HG03064 (cell line): ENCODE measurements around the gene DEDD2.

Source experiments
- ATAC-seq: cut with Tn5 transposase; IDR thresholded peaks from one replicate; pipeline ENCODE4 v1.9.1; 2021; ENCODE audit warnings: low read depth; ENCODE audit not compliant: unreplicated experiment

Gene DEDD2

GRCh38 chr19:42151782-42152684 is 65.4 kb downstream of the DEDD2 start:
- no peak for ATAC-seq

- no peak for ATAC-seq
These were observed 66.5 kb downstream of the DEDD2 start for GRCh38 chr19:42150911-42151361.

GRCh38 chr19:42150364-42150763 is 67.1 kb downstream of the DEDD2 start:
- ATAC-seq = no peak

- ATAC-seq = no peak
These were observed 67.9 kb downstream of the DEDD2 start for GRCh38 chr19:42149447-42150202.
